D721Med (cell line): ENCODE results near the gene PTPN7.
"Not testable (repeated sequence)": the region's sequence is repeated elsewhere in the genome, so short reads cannot be mapped to it uniquely, and the experiment has no call there.

Experiments used
- DNase-seq: peaks from one replicate; pipeline ENCODE4 v3.0.0; 2011; ENCODE audit warnings: low spot score; ENCODE audit not compliant: insufficient read length
- FAIRE-seq: peaks from 2 replicates; lab custom pipeline; 2011; peaks lifted over from hg19 to GRCh38; lab: Jason Lieb, UNC
- TF ChIP-seq, protein P1 (sequence below): IDR thresholded peaks from 2 replicates; pipeline ENCODE4 v1.5.1; 2012; ENCODE audit warnings: mild to moderate bottlenecking, control low read depth; ENCODE audit not compliant: insufficient read depth; ENCODE audit errors: missing control alignments

The PTPN7 gene

DNA sequence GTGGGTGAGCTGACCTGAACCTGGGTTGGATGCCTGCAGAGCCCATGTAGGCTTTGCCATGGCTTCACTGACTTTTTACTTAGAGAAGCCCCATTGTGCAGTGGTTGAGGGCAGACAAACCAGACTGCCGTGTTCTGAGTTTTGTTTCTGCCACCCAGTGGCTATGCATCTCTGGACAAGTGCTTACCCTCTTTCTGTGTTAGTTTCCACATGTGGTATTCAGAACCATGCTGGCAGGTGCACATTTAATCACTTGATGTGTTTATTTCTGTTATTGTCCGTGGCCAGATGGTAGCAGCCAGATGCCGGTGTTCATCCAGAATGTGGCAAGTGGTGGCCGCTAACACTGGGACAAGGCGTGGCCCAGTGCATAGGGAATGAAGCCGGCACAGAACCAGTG is 10.3 kb upstream of the PTPN7 start:
- TF ChIP-seq, protein P1, sequence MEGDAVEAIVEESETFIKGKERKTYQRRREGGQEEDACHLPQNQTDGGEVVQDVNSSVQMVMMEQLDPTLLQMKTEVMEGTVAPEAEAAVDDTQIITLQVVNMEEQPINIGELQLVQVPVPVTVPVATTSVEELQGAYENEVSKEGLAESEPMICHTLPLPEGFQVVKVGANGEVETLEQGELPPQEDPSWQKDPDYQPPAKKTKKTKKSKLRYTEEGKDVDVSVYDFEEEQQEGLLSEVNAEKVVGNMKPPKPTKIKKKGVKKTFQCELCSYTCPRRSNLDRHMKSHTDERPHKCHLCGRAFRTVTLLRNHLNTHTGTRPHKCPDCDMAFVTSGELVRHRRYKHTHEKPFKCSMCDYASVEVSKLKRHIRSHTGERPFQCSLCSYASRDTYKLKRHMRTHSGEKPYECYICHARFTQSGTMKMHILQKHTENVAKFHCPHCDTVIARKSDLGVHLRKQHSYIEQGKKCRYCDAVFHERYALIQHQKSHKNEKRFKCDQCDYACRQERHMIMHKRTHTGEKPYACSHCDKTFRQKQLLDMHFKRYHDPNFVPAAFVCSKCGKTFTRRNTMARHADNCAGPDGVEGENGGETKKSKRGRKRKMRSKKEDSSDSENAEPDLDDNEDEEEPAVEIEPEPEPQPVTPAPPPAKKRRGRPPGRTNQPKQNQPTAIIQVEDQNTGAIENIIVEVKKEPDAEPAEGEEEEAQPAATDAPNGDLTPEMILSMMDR: no peak
- FAIRE-seq (no peak), DNase-seq (no peak)

DNA sequence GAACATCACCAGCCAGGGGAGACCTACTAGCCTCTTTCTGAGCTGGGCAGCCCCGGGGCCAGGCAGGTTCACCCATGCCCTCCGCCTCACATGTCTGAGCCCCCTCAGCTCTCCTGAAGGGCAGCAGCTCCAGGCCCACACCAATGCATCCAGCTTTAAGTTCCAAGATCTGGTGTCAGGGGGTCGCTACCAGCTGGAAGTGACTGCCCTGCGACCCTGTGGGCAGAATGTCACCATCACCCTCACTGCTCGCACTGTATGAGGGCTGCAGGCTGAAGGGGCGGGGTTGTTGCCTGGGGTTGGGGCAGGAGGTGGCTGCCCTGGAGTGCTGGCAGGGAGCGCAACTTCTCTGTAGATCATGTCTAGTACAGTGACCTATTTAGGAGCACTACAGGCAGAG is 8.5 kb upstream of the PTPN7 start:
- DNase-seq: no peak
- no peak for FAIRE-seq
- TF ChIP-seq, protein P1: no peak

DNA sequence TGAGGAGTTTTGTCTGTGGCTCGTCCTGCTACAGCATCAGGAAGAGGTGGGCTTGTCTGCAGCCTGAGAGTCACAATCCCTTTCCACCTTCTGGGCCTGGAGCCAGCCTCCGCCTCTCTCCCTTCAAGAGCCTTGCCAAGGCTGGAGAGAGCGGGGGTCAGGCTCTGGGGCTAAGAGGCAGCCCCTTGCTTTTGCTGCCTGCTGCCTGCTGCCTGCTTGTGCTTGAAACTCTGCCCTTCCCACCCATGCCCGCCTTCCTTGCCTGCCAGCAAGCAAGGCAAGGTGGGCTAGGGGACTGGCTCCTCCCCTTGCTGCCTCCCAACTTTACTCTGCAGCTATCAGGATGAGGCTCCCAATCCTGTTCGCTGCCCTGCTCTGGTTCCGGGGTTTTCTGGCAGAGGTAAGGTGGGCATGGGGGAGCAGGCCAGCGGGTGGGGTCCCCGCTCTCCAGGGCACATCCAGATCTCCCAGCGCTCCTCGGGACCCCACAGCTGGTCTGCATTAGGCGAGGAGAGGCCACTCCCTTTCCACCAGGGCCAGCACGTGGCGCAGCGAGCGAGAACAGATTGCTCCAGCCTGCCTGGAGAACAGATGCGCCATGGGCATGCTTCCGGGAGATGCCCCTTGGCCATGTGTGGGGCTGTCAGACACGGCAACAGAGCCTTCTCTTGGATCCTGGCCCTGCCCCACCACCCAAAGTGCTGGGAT is 7.5 kb upstream of the PTPN7 start:
- DNase-seq (no peak), FAIRE-seq (no peak)
- TF ChIP-seq, protein P1: no peak

DNA sequence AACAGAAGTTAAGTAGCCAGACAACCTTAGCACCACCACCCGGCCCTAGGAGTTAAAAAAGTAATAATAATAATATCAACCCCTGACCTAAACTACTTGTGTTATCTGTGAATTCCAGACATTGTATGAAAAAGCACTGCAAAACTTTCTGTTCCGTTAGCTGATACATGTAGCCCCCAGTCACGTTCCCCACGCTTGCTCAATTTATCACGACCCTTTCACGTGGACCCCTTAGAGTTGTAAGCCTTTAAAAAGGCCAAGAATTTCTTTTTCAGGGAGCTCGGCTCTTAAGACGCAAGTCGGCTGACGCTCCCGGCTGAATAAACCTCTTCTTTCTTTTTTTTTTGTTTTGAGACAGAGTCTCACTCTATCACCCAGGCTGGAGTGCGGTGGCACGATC is 6.7 kb upstream of the PTPN7 start:
- not testable (repeated sequence) for FAIRE-seq, DNase-seq

DNA sequence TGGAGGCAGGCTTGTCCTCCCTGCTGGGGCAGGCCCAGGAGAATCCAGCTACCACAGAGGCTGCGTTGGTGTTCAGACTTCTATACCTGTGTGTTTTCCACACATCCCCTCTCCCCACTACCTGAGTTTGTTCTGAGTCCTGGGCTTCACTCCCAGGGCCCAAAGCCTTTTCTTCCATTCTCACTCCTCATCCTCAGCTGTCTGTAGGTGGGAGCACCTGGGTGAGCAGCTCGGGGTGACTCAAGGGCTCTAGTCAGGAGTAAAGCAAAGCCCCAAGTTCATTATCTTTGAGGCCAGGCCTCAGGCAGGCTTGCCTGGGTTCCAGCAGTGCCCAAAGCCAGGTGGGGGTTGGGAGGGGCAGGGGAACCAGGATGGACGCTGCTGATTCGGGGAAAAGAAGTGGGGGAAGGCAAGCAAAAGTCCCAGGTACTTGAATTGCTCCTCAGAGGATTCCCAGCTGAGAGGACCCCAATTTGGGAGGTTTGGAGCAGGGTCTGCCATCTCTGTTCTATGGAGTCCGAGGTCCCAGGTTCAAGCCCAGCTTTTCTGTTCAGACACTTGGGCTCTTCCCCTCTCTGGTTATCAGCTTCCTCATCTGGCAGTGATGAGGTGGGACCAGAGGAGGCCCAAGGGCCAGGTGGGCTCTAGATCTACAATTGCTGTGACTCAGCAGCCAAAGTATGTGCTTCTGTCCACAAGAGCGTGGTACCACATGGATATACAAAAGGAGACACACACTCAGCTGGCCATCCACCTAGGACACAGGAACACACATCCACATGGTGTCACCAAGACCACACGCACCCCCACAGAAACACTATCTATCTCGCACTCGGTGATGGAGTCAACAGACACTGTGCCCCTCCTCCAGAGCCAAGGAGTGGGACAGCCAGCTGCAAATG is 5.8 kb upstream of the PTPN7 start:
- FAIRE-seq (no peak), DNase-seq (no peak)
- TF ChIP-seq, protein P1: no peak

DNA sequence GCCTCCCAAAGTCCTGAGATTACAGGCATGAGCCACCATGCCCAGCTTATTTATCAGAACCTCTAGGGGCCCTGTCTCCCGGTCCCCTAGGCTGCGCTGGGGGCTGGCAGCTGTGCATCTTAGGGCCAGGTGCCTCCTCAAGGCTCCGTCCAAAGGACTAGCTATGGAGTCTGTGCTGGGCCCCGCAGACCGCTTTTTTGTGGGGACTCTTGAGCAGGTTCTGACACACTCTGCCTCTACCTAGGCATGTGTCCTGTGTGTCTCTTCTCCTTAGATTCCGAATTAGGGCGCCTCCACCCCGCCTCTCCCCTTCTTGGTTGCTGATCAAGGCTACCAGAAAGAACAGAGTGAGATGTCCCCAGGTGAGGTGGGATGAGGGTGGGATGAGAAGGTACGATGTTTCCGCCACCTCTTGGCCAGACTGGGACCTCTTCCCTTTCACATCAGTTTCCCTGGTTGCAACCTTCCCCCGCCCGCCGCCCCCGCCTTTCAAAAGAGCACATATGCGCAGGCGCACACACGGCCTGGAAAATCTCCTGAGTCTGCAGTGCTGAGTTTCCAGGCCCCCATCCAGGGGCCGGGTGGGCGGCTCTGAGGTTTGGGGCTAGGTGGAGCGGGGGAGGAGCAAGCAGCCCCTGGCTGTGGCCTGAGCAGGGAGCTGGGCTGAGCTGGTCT is 5.0 kb upstream of the PTPN7 start:
- DNase-seq (no peak), FAIRE-seq (no peak)
- TF ChIP-seq, protein P1: no peak

DNA sequence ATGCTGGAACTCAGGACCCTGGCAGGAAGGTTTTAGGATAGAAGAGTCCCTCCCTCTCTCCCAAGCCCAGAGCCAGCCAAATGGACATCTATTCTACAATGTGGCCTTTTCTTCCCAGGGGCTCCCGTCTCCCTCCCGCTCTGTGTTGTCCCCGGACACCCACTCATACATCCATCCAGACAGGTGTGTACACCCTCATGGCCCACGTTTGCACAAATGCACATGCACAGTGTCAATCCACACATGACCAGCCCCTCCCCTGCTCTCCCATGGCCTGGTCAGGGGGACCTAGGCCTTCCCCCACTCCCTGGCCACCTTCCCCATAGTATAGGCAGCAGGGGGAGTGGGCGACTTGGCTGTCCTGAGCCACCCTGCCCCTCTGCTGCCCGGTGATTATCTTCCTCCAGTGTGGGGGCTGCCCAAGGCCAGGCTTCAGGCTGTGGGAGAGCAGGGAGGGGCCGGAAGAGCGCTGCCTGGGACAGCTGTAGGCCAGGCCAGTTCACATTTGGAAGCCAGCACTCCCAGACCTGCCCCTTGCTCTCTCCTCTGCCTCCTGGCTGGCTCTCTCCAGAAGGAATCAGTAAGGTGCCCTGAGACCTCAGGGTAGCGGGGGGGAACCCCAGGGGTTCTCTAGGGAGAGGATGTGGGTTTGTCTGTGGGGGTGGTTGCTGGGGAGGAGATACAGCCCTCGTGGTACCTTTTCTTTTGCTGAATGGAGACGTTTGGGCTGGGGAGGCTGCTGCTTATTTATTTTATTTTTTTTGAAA is 4.1 kb upstream of the PTPN7 start:
- TF ChIP-seq, protein P1: no peak
- FAIRE-seq (no peak), DNase-seq (no peak)
